DND-41 (cell line): ENCODE results near the gene LMX1B.

Experiments
- ATAC-seq: fragments of 200-7000 bp; cut with Tn5 transposase; 3 replicates; pipeline ENCODE4 v1.9.1; 2021; ENCODE audit warnings: low read depth; ENCODE audit not compliant: insufficient read depth
- DNase-seq: peaks from one replicate; pipeline ENCODE4 v3.0.0-alpha.2; 2020
- H2AFZ ChIP-seq: 2 replicates; pipeline ENCODE4 v1.6.0; 2012; ENCODE audit warnings: low read depth, low read length
- H3K27ac ChIP-seq: 2 replicates; pipeline ENCODE4 v1.5.1; 2012; ENCODE audit warnings: low read length, inconsistent platforms
- H3K27me3 ChIP-seq: fragments of 200-600 bp; sonication (generic); 2 replicates; pipeline ENCODE4 v1.6.0; 2012; ENCODE audit warnings: low read length, mild to moderate bottlenecking, inconsistent platforms; ENCODE audit not compliant: insufficient read depth, poor library complexity
- H3K36me3 ChIP-seq: 2 replicates; pipeline ENCODE4 v1.5.1; 2012; ENCODE audit warnings: low read length, inconsistent platforms; ENCODE audit not compliant: insufficient read depth
- H3K4me1 ChIP-seq: 2 replicates; pipeline ENCODE4 v1.5.1; 2012; ENCODE audit warnings: mild to moderate bottlenecking, low read length; ENCODE audit not compliant: insufficient read depth
- H3K4me2 ChIP-seq: 2 replicates; pipeline ENCODE4 v1.6.0; 2012; ENCODE audit warnings: mild to moderate bottlenecking, moderate library complexity, low read length, inconsistent platforms; ENCODE audit not compliant: insufficient read depth
- H3K4me3 ChIP-seq, 2 experiments: fragments of 200-600 bp in 1 of 2; shearing (Covaris generic) in 1 of 2; 2 replicates each; pipeline ENCODE4 v1.5.1; 2012 to 2016; ENCODE audit warnings: inconsistent platforms in 2 of 2, low read length in 2 of 2, mild to moderate bottlenecking in 2 of 2, low read depth in 1 of 2, moderate library complexity in 1 of 2
- H3K79me2 ChIP-seq: 2 replicates; pipeline ENCODE4 v1.6.0; 2012; ENCODE audit warnings: low read length, inconsistent platforms; ENCODE audit not compliant: insufficient read depth
- H3K9ac ChIP-seq: 2 replicates; pipeline ENCODE4 v1.6.0; 2012; ENCODE audit warnings: low read depth, mild to moderate bottlenecking, inconsistent platforms, low read length, moderate library complexity
- H3K9me3 ChIP-seq: 2 replicates; pipeline ENCODE4 v1.5.1; 2012; ENCODE audit warnings: low read length, moderate library complexity, mild to moderate bottlenecking, inconsistent platforms; ENCODE audit not compliant: insufficient read depth, severe bottlenecking
- H4K20me1 ChIP-seq: 2 replicates; pipeline ENCODE4 v1.6.0; 2012; ENCODE audit warnings: low read length; ENCODE audit not compliant: insufficient read depth
- EZH2 ChIP-seq: IDR thresholded peaks from 3 replicates; pipeline ENCODE4 v1.6.1; 2012; ENCODE audit warnings: borderline replicate concordance, low read depth, mild to moderate bottlenecking, moderate library complexity, low read length, inconsistent platforms; ENCODE audit not compliant: severe bottlenecking
- TF ChIP-seq, protein P1 (sequence below): IDR thresholded peaks from 2 replicates; pipeline ENCODE4 v1.5.1; 2012; ENCODE audit warnings: borderline replicate concordance, low read length, moderate library complexity, mild to moderate bottlenecking; ENCODE audit not compliant: poor library complexity, severe bottlenecking; ENCODE audit errors: extremely low read depth

Gene LMX1B

DNA sequence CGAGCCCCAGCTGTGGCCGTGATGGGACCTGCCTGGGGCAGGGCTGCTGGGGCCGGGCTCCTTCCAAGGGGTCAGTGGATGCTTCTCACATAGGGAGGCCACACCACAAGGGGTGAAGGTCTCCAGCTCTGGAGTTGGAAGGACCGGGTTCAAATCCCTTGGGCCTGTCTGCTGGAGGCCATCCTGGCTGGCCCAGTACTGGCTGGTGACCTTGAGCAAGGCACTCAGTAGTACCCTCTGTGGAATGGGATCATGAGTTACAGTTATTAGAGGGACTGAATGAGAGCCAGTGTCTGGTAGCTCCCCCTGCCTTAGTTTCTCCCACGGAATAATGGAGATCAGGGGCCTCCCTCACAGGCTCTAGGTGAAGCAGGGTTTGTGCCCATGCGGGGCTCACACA, 58.3 kb downstream of the LMX1B start:
- H3K9me3 ChIP-seq: no peaks in the 10 kb centered on the region
- H3K4me2 ChIP-seq: no peak overlapping the region
- H3K27ac ChIP-seq: no peak overlapping the region
- no peak overlapping the region for H3K4me3 ChIP-seq
- TF ChIP-seq, protein P1, sequence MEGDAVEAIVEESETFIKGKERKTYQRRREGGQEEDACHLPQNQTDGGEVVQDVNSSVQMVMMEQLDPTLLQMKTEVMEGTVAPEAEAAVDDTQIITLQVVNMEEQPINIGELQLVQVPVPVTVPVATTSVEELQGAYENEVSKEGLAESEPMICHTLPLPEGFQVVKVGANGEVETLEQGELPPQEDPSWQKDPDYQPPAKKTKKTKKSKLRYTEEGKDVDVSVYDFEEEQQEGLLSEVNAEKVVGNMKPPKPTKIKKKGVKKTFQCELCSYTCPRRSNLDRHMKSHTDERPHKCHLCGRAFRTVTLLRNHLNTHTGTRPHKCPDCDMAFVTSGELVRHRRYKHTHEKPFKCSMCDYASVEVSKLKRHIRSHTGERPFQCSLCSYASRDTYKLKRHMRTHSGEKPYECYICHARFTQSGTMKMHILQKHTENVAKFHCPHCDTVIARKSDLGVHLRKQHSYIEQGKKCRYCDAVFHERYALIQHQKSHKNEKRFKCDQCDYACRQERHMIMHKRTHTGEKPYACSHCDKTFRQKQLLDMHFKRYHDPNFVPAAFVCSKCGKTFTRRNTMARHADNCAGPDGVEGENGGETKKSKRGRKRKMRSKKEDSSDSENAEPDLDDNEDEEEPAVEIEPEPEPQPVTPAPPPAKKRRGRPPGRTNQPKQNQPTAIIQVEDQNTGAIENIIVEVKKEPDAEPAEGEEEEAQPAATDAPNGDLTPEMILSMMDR: no peak
- no peak for TF ChIP-seq EZH2
- H3K4me1 ChIP-seq: no peaks in the 10 kb centered on the region
- no peaks in the 10 kb centered on the region for H3K36me3 ChIP-seq
- peaks cover 14% of the 10 kb centered on the region for H3K27me3 ChIP-seq
- DNase-seq (no peak), ATAC-seq (no peak)
- H3K9ac ChIP-seq: no peak overlapping the region
- no peak overlapping the region for H2AFZ ChIP-seq
- no peaks in the 10 kb centered on the region for H3K79me2 ChIP-seq
- H4K20me1 ChIP-seq: no peaks in the 10 kb centered on the region

DNA sequence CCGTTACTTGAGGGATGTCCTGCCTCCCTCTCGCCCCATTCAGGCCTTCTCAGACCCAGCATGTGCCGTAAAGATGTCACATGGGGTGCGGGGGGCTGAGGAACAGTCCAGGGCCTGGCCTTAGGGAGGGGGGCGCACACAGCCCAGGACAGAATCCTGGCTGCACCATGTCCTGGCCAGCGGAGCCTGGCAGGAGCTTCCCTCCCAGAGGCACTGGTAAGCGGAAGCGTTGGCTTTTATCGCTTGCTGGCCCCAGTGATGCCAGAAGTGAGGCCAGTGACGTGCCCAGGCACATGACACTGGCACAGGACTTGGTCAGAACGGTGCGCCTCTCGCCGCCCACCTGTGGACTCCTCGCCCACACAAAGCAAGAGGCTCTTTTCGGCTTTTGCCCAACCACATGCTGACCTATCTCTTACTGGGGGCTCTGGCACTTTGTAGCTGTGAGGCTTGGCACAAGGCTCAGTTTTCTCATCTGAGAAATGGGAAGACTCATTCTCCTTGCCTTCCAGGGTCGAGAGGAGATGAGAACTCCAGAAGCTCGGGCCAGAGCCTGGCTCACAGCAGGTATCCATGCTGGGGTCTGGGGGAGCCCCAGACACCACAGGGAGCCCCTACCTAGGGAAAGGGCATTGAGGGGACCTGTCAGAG, 59.0 kb downstream of the LMX1B start:
- Histone ChIP-seq H3K79me2 (no peaks in the 10 kb centered on the region), H3K27me3 (peaks cover 14% of the 10 kb centered on the region), H3K27ac (no peak overlapping the region), H3K4me1 (no peaks in the 10 kb centered on the region), H3K9ac (no peak overlapping the region), H2AFZ (no peak overlapping the region), H3K36me3 (no peaks in the 10 kb centered on the region), H3K4me2 (no peak overlapping the region), H4K20me1 (no peaks in the 10 kb centered on the region), H3K9me3 (no peaks in the 10 kb centered on the region), H3K4me3 (no peak overlapping the region)
- DNase-seq (no peak), ATAC-seq (no peak)
- no peak for TF ChIP-seq EZH2
- TF ChIP-seq, protein P1: no peak

DNA sequence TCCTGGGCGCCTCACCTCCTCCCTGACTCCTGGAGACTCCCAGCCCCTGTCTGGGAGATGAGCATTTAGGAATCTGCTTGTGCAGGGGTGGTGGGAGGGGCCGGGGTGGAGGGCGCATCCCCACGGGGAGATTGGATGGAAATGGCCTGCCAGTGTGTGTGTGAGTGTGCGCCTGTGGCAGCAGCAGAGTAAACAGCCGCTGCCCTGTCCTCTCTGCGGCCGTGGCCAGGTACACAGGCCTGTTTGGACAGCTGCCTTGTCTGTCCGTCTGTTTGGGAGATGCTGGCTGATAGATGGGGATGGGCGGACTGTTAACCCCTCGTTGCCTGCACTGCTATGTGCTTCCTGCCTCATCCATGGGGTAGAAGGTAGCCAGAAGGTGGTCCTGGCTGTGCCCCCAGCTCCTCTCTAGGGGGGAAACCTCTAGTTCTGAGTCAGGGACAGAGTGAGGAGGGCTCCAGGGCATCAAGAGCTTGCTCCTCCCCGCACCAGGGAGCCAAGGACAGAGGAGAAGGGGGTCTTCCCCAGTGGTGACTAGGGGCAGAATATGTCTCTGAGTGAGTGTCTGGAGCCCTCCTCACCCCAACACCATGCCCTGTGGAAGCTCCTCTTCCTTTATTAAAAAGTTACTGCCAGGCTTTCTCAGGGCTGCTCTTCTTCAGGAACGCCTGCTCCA, 60.1 kb downstream of the LMX1B start:
- Histone ChIP-seq H3K9me3 (no peaks in the 10 kb centered on the region), H2AFZ (no peak overlapping the region), H4K20me1 (no peaks in the 10 kb centered on the region), H3K79me2 (no peaks in the 10 kb centered on the region), H3K4me1 (no peaks in the 10 kb centered on the region), H3K27ac (no peak overlapping the region), H3K4me3 (no peak overlapping the region), H3K27me3 (peaks cover 14% of the 10 kb centered on the region), H3K9ac (no peak overlapping the region), H3K4me2 (no peak overlapping the region), H3K36me3 (no peaks in the 10 kb centered on the region)
- no peak for DNase-seq
- no peak for ATAC-seq
- TF ChIP-seq, protein P1: no peak
- TF ChIP-seq EZH2: no peak
